ENCODE measurements around the gene SLC36A4.

The SLC36A4 gene

DNA sequence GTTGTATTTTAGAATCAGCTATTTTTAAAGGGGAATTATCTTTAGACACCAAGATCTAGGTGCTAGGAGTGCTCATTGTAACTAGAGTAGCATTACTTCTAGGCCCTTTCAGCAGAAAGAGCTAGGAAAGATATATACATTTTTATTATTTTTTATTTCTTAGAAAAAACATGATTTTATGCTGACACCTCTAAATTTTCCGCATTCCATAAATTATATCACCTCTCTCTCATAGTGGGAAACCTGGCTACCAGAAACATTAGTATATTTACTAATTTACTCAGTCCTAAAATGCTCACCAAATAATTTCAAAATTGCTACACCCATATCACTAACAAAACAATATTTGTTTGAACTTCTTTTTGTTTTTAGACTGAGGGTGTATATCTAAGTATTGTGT is 32.1 kb upstream of the SLC36A4 start:
- no peaks in the 10 kb centered on the region for H3K79me2 ChIP-seq (ENCODE audit: insufficient read depth, low read length)
- no peak overlapping the region for H2AFZ ChIP-seq (ENCODE audit: low read length)
- H4K20me1 ChIP-seq (ENCODE audit: insufficient read depth, low read length, poor library complexity, severe bottlenecking) = no peaks in the 10 kb centered on the region
- H3K4me3 ChIP-seq (ENCODE audit: low read length, poor library complexity, severe bottlenecking) = no peak overlapping the region
- no peaks in the 10 kb centered on the region for H3K9me2 ChIP-seq (replicated peaks; ENCODE audit: low read depth, low read length)
- no peaks in the 10 kb centered on the region for H3K36me3 ChIP-seq (ENCODE audit: insufficient read depth, low read length)
- TF ChIP-seq, protein P1, sequence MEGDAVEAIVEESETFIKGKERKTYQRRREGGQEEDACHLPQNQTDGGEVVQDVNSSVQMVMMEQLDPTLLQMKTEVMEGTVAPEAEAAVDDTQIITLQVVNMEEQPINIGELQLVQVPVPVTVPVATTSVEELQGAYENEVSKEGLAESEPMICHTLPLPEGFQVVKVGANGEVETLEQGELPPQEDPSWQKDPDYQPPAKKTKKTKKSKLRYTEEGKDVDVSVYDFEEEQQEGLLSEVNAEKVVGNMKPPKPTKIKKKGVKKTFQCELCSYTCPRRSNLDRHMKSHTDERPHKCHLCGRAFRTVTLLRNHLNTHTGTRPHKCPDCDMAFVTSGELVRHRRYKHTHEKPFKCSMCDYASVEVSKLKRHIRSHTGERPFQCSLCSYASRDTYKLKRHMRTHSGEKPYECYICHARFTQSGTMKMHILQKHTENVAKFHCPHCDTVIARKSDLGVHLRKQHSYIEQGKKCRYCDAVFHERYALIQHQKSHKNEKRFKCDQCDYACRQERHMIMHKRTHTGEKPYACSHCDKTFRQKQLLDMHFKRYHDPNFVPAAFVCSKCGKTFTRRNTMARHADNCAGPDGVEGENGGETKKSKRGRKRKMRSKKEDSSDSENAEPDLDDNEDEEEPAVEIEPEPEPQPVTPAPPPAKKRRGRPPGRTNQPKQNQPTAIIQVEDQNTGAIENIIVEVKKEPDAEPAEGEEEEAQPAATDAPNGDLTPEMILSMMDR (conservative IDR thresholded peaks at IDR 0.05; ENCODE audit: low read length) = no peak
- TF ChIP-seq EZH2phosphoT487 (IDR thresholded peaks at IDR 0.05; ENCODE audit: borderline replicate concordance) = no peak
- H3F3A ChIP-seq (ENCODE audit: low read depth) = no peaks in the 10 kb centered on the region
- H3K9me3 ChIP-seq (ENCODE audit: insufficient read depth, low read depth, low read length) = no peaks in the 10 kb centered on the region
- H3K27me3 ChIP-seq (ENCODE audit: insufficient read depth, low read length, poor library complexity, severe bottlenecking) = no peaks in the 10 kb centered on the region
- no peaks in the 10 kb centered on the region for H3K4me1 ChIP-seq (ENCODE audit: insufficient read depth, low read length, poor library complexity, severe bottlenecking)
- H3K4me2 ChIP-seq (ENCODE audit: low read depth, low read length, poor library complexity, severe bottlenecking) = no peak overlapping the region
- no peak overlapping the region for H3K9ac ChIP-seq (ENCODE audit: low read depth, low read length, poor library complexity, severe bottlenecking)

DNA sequence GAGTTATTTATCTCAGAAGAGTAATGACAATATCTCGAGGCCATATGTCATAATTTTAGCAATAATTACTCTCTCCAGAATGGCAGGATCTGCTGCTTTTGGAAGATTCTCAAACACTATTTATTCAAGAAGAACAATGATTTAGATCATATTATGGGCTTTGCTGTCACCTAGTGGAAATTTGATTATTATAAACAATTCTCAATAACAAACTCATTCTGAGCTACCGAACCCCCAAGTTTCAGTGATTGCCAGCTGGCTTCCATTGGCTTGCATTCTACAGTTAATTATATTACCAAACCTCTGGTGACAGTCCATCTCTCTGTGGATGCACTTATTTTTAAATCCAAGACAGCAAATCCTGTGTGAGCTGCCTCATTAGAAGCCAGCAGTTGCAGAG is 27.9 kb upstream of the SLC36A4 start:
- H2AFZ ChIP-seq (ENCODE audit: low read length) = no peak overlapping the region
- H3K4me1 ChIP-seq (ENCODE audit: insufficient read depth, low read length, poor library complexity, severe bottlenecking) = no peaks in the 10 kb centered on the region
- no peaks in the 10 kb centered on the region for H3F3A ChIP-seq (ENCODE audit: low read depth)
- H3K79me2 ChIP-seq (ENCODE audit: insufficient read depth, low read length) = no peaks in the 10 kb centered on the region
- TF ChIP-seq EZH2phosphoT487 (IDR thresholded peaks at IDR 0.05; ENCODE audit: borderline replicate concordance) = no peak
- TF ChIP-seq, protein P1 (conservative IDR thresholded peaks at IDR 0.05; ENCODE audit: low read length) = peak; percentile 60
- H3K9ac ChIP-seq (ENCODE audit: low read depth, low read length, poor library complexity, severe bottlenecking) = no peak overlapping the region
- no peaks in the 10 kb centered on the region for H3K27me3 ChIP-seq (ENCODE audit: insufficient read depth, low read length, poor library complexity, severe bottlenecking)
- H4K20me1 ChIP-seq (ENCODE audit: insufficient read depth, low read length, poor library complexity, severe bottlenecking) = no peaks in the 10 kb centered on the region
- H3K4me3 ChIP-seq (ENCODE audit: low read length, poor library complexity, severe bottlenecking) = no peak overlapping the region
- no peak overlapping the region for H3K4me2 ChIP-seq (ENCODE audit: low read depth, low read length, poor library complexity, severe bottlenecking)
- no peaks in the 10 kb centered on the region for H3K9me2 ChIP-seq (replicated peaks; ENCODE audit: low read depth, low read length)
- no peaks in the 10 kb centered on the region for H3K9me3 ChIP-seq (ENCODE audit: insufficient read depth, low read depth, low read length)
- H3K36me3 ChIP-seq (ENCODE audit: insufficient read depth, low read length) = no peaks in the 10 kb centered on the region

DNA sequence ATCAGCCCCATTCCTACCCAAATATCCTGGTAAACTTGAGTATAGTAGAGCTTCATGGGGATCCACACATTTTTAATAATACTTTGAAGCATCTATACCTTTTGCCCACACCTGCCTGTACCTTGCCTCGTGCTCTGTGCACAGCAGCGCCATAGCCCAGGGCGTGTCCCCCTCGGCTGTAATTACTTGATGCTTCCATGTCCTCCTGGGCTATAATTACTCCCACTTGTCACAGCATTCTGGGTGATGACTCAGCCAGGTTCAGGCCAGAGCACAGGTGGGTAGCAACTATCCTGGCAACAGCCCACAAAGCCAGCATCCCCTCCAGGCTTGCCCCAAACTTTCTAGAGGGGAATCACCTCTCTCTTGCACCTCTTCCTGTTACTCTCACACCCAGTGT is 23.7 kb upstream of the SLC36A4 start:
- H3K9ac ChIP-seq (ENCODE audit: low read depth, low read length, poor library complexity, severe bottlenecking) = no peak overlapping the region

DNA sequence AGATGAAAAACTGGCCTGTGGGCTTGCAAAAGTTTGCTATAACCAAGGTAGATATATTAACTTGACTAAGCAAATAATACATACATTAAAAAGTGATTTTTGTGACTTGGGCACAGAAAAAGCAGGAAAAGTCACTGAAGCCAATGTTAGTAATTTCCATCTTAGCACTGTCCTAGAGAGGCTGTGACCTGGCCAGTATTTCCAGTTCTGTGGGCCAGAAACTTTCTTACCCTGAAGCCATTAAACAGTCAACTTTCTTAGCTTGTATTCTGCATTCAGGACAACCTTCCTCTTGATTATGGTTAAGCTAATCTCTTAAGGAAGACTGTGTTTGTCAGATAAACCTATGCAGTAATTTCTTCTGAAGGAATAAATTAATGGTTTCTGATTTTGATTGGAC is 22.3 kb upstream of the SLC36A4 start:
- no peak overlapping the region for H2AFZ ChIP-seq (ENCODE audit: low read length)
- H3K4me3 ChIP-seq (ENCODE audit: low read length, poor library complexity, severe bottlenecking) = no peak overlapping the region
- no peaks in the 10 kb centered on the region for H3K9me2 ChIP-seq (replicated peaks; ENCODE audit: low read depth, low read length)
- no peaks in the 10 kb centered on the region for H3K36me3 ChIP-seq (ENCODE audit: insufficient read depth, low read length)
- no peaks in the 10 kb centered on the region for H3K79me2 ChIP-seq (ENCODE audit: insufficient read depth, low read length)
- H3K4me1 ChIP-seq (ENCODE audit: insufficient read depth, low read length, poor library complexity, severe bottlenecking) = no peaks in the 10 kb centered on the region
- H3K4me2 ChIP-seq (ENCODE audit: low read depth, low read length, poor library complexity, severe bottlenecking) = no peak overlapping the region
- H3K9ac ChIP-seq (ENCODE audit: low read depth, low read length, poor library complexity, severe bottlenecking) = no peak overlapping the region
- no peaks in the 10 kb centered on the region for H3K27me3 ChIP-seq (ENCODE audit: insufficient read depth, low read length, poor library complexity, severe bottlenecking)
- TF ChIP-seq EZH2phosphoT487 (IDR thresholded peaks at IDR 0.05; ENCODE audit: borderline replicate concordance) = no peak
- TF ChIP-seq, protein P1 (conservative IDR thresholded peaks at IDR 0.05; ENCODE audit: low read length) = no peak
- no peaks in the 10 kb centered on the region for H4K20me1 ChIP-seq (ENCODE audit: insufficient read depth, low read length, poor library complexity, severe bottlenecking)
- H3K9me3 ChIP-seq (ENCODE audit: insufficient read depth, low read depth, low read length) = no peaks in the 10 kb centered on the region
- H3F3A ChIP-seq (ENCODE audit: low read depth) = no peaks in the 10 kb centered on the region

More for the DNA sequence above, 23.7 kb upstream of the SLC36A4 start:
- H2AFZ ChIP-seq (ENCODE audit: low read length) = no peak overlapping the region
- H3F3A ChIP-seq (ENCODE audit: low read depth) = no peaks in the 10 kb centered on the region
- H3K79me2 ChIP-seq (ENCODE audit: insufficient read depth, low read length) = no peaks in the 10 kb centered on the region
- no peaks in the 10 kb centered on the region for H4K20me1 ChIP-seq (ENCODE audit: insufficient read depth, low read length, poor library complexity, severe bottlenecking)
- no peaks in the 10 kb centered on the region for H3K36me3 ChIP-seq (ENCODE audit: insufficient read depth, low read length)
- H3K4me3 ChIP-seq (ENCODE audit: low read length, poor library complexity, severe bottlenecking) = no peak overlapping the region
- no peaks in the 10 kb centered on the region for H3K4me1 ChIP-seq (ENCODE audit: insufficient read depth, low read length, poor library complexity, severe bottlenecking)
- no peak for TF ChIP-seq EZH2phosphoT487 (IDR thresholded peaks at IDR 0.05; ENCODE audit: borderline replicate concordance)
- H3K27me3 ChIP-seq (ENCODE audit: insufficient read depth, low read length, poor library complexity, severe bottlenecking) = no peaks in the 10 kb centered on the region
- no peaks in the 10 kb centered on the region for H3K9me2 ChIP-seq (replicated peaks; ENCODE audit: low read depth, low read length)
- no peak overlapping the region for H3K4me2 ChIP-seq (ENCODE audit: low read depth, low read length, poor library complexity, severe bottlenecking)
- no peaks in the 10 kb centered on the region for H3K9me3 ChIP-seq (ENCODE audit: insufficient read depth, low read depth, low read length)
